ENCODE results near the gene RPA3. TPM values are rescaled to one million over a fixed set of nuclear protein-coding genes. Genes with fewer than 3 reads are reported as not detected.

The RPA3 gene
- total and polyA plus RNA-seq, 2 experiments from 2014 or later = 16.3 to 71.8 TPM

DNA sequence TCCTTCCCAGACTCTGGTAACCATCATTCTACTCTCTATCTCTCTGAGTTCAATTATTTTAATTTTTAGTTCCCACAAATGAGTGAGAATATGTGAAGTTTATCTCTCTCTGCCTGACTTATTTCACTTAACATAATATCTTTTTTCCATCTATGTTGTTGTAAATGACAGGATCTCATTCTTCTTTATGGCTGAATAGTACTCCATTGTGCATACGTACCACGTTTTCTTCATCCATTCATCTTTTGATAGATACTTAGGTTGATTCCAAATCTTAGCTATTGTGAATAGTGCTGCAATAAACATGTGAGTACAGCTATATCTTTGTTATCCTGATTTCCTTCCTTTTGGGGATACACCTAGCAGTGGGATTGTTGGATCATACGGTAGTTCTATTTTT is 23.9 kb downstream of the RPA3 start:
- WGBS, 2 experiments (ENCODE audit: low coverage in 1 of 2, low lambda C conversion rate in 2 of 2, missing lambda C conversion rate in 2 of 2) = 96% methylated on average over 3 of the region's 3 CpGs
- Histone ChIP-seq H3K27ac (no peak overlapping the region), H2AFZ (no peak overlapping the region), H3K4me3 (no peak overlapping the region), H4K20me1 (ENCODE audit: insufficient read depth) (no peaks in the 10 kb centered on the region), H3K4me1 (ENCODE audit: insufficient read depth) (peaks cover 29% of the 10 kb centered on the region), H3K36me3 (ENCODE audit: low read depth) (no peaks in the 10 kb centered on the region), H3K9ac (no peak overlapping the region), H3K27me3 (replicated peaks; ENCODE audit: insufficient read depth) (no peaks in the 10 kb centered on the region), H3K4me2 (ENCODE audit: unreplicated experiment) (peak overlapping the region; percentile 55), H3F3A (ENCODE audit: insufficient read depth) (peaks cover 31% of the 10 kb centered on the region), H3K9me2 (ENCODE audit: insufficient read depth) (no peaks in the 10 kb centered on the region), H3K79me2 (ENCODE audit: insufficient read depth) (0 out of 2 replicates have a peak, but pooled peaks cover 3% of the 10 kb centered on the region), H3K9me3 (ENCODE audit: low read depth) (no peaks in the 10 kb centered on the region)
- in situ Hi-C loops (cut with MboI) = no loop called here
- no peak for TF ChIP-seq EZH2phosphoT487 (IDR thresholded peaks at IDR 0.05; ENCODE audit: insufficient read depth, low read depth)
- TF ChIP-seq EZH2 (IDR thresholded peaks at IDR 0.05; ENCODE audit: insufficient read depth, poor library complexity, severe bottlenecking) = no peak
- DNase-seq = no peak

DNA sequence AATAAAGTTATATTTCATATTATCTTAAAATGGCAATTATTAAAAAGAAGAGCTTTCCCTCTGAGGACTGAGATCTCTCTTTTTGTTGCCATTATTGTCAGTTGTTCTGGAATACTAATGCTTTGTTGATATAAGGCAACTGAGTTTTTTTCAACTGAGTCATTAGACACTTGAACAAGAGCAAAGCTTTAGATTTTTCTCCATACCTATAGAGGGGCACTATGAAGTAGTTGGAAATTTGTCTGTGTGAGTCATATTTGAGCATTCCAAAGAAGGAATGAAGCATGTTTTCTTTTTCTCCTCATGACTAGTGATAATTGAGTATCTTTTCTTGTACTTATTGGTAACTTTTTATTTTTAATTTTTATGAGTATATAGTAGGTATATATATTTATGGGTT is 24.5 kb downstream of the RPA3 start:
- no peaks in the 10 kb centered on the region for H4K20me1 ChIP-seq (ENCODE audit: insufficient read depth)
- no peak overlapping the region for H2AFZ ChIP-seq
- no peak overlapping the region for H3K9ac ChIP-seq
- H3K36me3 ChIP-seq (ENCODE audit: low read depth) = no peaks in the 10 kb centered on the region
- in situ Hi-C loops (cut with MboI) = no loop called here
- no peaks in the 10 kb centered on the region for H3K9me3 ChIP-seq (ENCODE audit: low read depth)
- H3K4me3 ChIP-seq = no peak overlapping the region; the same call in 1 of the 2 replicates
- H3K4me1 ChIP-seq (ENCODE audit: insufficient read depth) = peaks cover 29% of the 10 kb centered on the region
- H3K4me2 ChIP-seq (ENCODE audit: unreplicated experiment) = peak overlapping the region; percentile 55
- H3K9me2 ChIP-seq (ENCODE audit: insufficient read depth) = no peaks in the 10 kb centered on the region
- H3F3A ChIP-seq (ENCODE audit: insufficient read depth) = peaks cover 31% of the 10 kb centered on the region
- H3K27me3 ChIP-seq (replicated peaks; ENCODE audit: insufficient read depth) = no peaks in the 10 kb centered on the region
- TF ChIP-seq EZH2 (IDR thresholded peaks at IDR 0.05; ENCODE audit: insufficient read depth, poor library complexity, severe bottlenecking) = no peak
- no peak overlapping the region for H3K27ac ChIP-seq
- H3K79me2 ChIP-seq (ENCODE audit: insufficient read depth) = 0 out of 2 replicates have a peak, but pooled peaks cover 3% of the 10 kb centered on the region
- DNase-seq = peak; percentile 75

DNA sequence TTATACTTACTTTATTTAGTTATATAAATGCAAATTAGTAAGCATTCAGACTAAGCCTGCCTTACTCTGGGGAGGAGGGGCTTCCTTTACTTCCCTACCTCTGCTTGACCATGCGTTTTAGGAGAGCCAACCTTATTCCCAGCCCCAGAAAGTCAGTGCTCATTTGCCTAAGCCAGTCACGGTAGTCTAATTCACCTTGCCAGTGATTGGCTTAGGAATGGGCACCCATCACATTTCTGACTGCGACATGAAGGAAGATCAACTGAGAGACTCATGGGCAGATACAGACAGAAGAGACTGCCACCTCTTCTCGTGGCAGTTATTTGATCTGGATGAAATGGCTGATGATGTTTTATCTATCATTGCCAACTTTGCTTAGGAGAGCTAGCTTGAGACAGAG is 29.5 kb downstream of the RPA3 start:
- no peaks in the 10 kb centered on the region for H3K79me2 ChIP-seq (ENCODE audit: insufficient read depth)
- in situ Hi-C loops (cut with MboI) = no loop called here
- H3K27ac ChIP-seq = no peak overlapping the region
- H2AFZ ChIP-seq = no peak overlapping the region
- H3K9me3 ChIP-seq (ENCODE audit: low read depth) = no peaks in the 10 kb centered on the region
- H3K27me3 ChIP-seq (replicated peaks; ENCODE audit: insufficient read depth) = no peaks in the 10 kb centered on the region
- no peak overlapping the region for H3K4me3 ChIP-seq
- peaks cover 15% of the 10 kb centered on the region for H3K4me1 ChIP-seq (ENCODE audit: insufficient read depth)
- H3F3A ChIP-seq (ENCODE audit: insufficient read depth) = no peaks in the 10 kb centered on the region
- no peak for DNase-seq
- peak overlapping the region; percentile 59 for H3K4me2 ChIP-seq (ENCODE audit: unreplicated experiment)
- TF ChIP-seq EZH2 (IDR thresholded peaks at IDR 0.05; ENCODE audit: insufficient read depth, poor library complexity, severe bottlenecking) (no peak), EZH2phosphoT487 (IDR thresholded peaks at IDR 0.05; ENCODE audit: insufficient read depth, low read depth) (no peak)
- H3K36me3 ChIP-seq (ENCODE audit: low read depth) = no peaks in the 10 kb centered on the region
- no peaks in the 10 kb centered on the region for H4K20me1 ChIP-seq (ENCODE audit: insufficient read depth)
- no peak overlapping the region for H3K9ac ChIP-seq
- WGBS, 2 experiments (ENCODE audit: low coverage in 1 of 2, low lambda C conversion rate in 2 of 2, missing lambda C conversion rate in 2 of 2) = 70 to 72% methylated on average over 4 of the region's 4 CpGs
- no peaks in the 10 kb centered on the region for H3K9me2 ChIP-seq (ENCODE audit: insufficient read depth)

DNA sequence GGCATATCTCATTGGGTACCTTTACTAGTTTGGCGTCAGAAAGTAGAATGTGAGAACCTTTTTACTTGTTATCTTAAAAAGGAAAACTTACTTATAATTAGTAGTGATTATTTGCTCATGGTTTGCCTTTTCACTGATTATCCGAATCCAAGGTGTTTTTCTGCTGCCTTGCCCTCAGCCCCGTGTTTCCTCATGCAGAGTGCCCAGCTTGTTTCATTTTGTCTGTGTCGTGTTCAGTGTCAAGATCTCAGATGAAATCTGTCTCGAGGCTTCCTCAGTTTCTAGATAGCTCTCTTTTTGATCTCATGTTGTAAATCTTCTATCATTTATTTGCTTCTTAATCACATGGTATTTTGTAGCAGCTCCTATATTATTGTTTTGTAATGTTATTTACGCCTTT is 30.1 kb downstream of the RPA3 start:
- Histone ChIP-seq H3K27ac (no peak overlapping the region), H4K20me1 (ENCODE audit: insufficient read depth) (no peaks in the 10 kb centered on the region), H3K9me2 (ENCODE audit: insufficient read depth) (no peaks in the 10 kb centered on the region), H3K4me1 (ENCODE audit: insufficient read depth) (peaks cover 9% of the 10 kb centered on the region), H2AFZ (peak overlapping the region; percentile 69), H3K4me2 (ENCODE audit: unreplicated experiment) (peak overlapping the region; percentile 59), H3K4me3 (peak overlapping the region; percentile 60), H3K36me3 (ENCODE audit: low read depth) (no peaks in the 10 kb centered on the region), H3K79me2 (ENCODE audit: insufficient read depth) (no peaks in the 10 kb centered on the region), H3K9me3 (ENCODE audit: low read depth) (no peaks in the 10 kb centered on the region), H3K27me3 (replicated peaks; ENCODE audit: insufficient read depth) (no peaks in the 10 kb centered on the region), H3K9ac (peak overlapping the region; percentile 43), H3F3A (ENCODE audit: insufficient read depth) (no peaks in the 10 kb centered on the region)
- TF ChIP-seq EZH2phosphoT487 (IDR thresholded peaks at IDR 0.05; ENCODE audit: insufficient read depth, low read depth) (no peak), EZH2 (IDR thresholded peaks at IDR 0.05; ENCODE audit: insufficient read depth, poor library complexity, severe bottlenecking) (no peak)
- in situ Hi-C loops (cut with MboI) = no loop called here
- peak; percentile 32 for DNase-seq
- 15% methylated on average over 6 of the region's 6 CpGs for WGBS, 2 experiments (ENCODE audit: low coverage in 1 of 2, low lambda C conversion rate in 2 of 2, missing lambda C conversion rate in 2 of 2)

DNA sequence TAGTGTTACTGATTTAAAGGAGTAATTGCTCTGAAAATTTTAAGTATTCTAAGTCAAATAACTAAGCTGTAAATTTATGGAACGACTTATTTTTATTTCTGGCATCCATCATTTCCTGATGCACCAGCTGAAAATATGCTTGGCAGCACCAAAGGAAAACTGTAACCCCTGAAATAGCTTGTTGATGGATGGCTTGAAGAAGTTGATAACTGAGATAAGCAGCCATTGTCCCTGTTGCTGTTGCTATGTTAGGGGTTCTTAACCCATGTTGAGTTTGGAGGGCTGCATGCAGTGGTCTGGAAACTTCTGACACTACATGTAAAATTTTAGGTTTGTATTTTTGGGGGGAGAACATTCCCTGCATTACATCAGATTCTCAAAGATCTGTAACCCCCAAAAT is 30.6 kb downstream of the RPA3 start:
- no peaks in the 10 kb centered on the region for H3K36me3 ChIP-seq (ENCODE audit: low read depth)
- DNase-seq = no peak
- no peaks in the 10 kb centered on the region for H3K27me3 ChIP-seq (replicated peaks; ENCODE audit: insufficient read depth)
- no peaks in the 10 kb centered on the region for H3K9me3 ChIP-seq (ENCODE audit: low read depth)
- WGBS, 2 experiments (ENCODE audit: low coverage in 1 of 2, low lambda C conversion rate in 2 of 2, missing lambda C conversion rate in 2 of 2) = 16 to 17% methylated on average over 1 of the region's 1 CpG
- no peaks in the 10 kb centered on the region for H3K79me2 ChIP-seq (ENCODE audit: insufficient read depth)
- peak overlapping the region; percentile 60; the same call in 1 of the 2 replicates for H3K4me3 ChIP-seq
- H4K20me1 ChIP-seq (ENCODE audit: insufficient read depth) = no peaks in the 10 kb centered on the region
- H3K9me2 ChIP-seq (ENCODE audit: insufficient read depth) = no peaks in the 10 kb centered on the region
- H3F3A ChIP-seq (ENCODE audit: insufficient read depth) = no peaks in the 10 kb centered on the region
- peak overlapping the region; percentile 69; the same call in 1 of the 2 replicates for H2AFZ ChIP-seq
- H3K4me2 ChIP-seq (ENCODE audit: unreplicated experiment) = no peak overlapping the region
- in situ Hi-C loops (cut with MboI) = no loop called here
- H3K9ac ChIP-seq = no peak overlapping the region
- no peak for TF ChIP-seq EZH2phosphoT487 (IDR thresholded peaks at IDR 0.05; ENCODE audit: insufficient read depth, low read depth)
- no peak for TF ChIP-seq EZH2 (IDR thresholded peaks at IDR 0.05; ENCODE audit: insufficient read depth, poor library complexity, severe bottlenecking)
- 0 out of 2 replicates have a peak, but pooled peaks cover 8% of the 10 kb centered on the region for H3K4me1 ChIP-seq (ENCODE audit: insufficient read depth)
- H3K27ac ChIP-seq = no peak overlapping the region

Measured in GM23248 (cell line).